ENCODE data around the gene R3HDM1. TPM values are rescaled to one million over a fixed set of nuclear protein-coding genes. Genes with fewer than 3 reads are reported as not detected.

R3HDM1 gene
- total and polyA plus RNA-seq, 8 donors: 22.2 to 42.2 (median 37.8) TPM

DNA sequence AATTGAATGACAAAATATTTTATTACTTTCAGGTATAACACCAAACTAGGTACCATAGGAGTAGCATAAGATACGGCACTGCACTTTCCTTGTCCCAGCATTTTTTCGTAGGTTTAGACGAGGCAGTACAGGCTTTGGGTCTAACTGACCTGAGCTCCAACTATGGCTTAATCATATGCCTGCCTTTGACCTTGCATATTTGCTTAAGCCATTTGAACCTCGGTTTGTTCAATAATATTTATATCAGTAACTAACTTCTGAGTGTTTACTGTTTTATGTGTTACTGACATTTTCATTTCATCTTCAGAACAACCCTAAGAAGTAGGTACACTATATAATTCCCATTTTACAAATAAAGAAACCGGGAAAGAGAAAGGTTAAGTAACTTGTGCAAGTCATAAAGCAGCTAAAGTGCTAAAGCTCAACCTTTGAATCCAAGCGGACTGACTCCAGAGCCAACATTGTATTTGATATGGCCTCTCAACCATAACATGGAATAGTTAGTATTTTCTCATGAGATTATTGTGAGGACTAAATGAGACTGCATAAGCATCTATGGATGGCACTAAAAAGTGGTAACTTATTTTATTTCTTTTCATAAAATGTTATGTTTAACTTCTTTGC lies 104.0 kb downstream of the R3HDM1 start:
- H3K9me3 ChIP-seq: no peaks in the 10 kb centered on the region
- no peak overlapping the region for H3K27ac ChIP-seq
- no peak for DNase-seq
- no peaks in the 10 kb centered on the region for H3K4me1 ChIP-seq
- H3K36me3 ChIP-seq: peaks cover 0 to 45% of the 10 kb centered on the region in 2 donors
- no peak overlapping the region for H3K4me3 ChIP-seq
- TF ChIP-seq, protein P1, sequence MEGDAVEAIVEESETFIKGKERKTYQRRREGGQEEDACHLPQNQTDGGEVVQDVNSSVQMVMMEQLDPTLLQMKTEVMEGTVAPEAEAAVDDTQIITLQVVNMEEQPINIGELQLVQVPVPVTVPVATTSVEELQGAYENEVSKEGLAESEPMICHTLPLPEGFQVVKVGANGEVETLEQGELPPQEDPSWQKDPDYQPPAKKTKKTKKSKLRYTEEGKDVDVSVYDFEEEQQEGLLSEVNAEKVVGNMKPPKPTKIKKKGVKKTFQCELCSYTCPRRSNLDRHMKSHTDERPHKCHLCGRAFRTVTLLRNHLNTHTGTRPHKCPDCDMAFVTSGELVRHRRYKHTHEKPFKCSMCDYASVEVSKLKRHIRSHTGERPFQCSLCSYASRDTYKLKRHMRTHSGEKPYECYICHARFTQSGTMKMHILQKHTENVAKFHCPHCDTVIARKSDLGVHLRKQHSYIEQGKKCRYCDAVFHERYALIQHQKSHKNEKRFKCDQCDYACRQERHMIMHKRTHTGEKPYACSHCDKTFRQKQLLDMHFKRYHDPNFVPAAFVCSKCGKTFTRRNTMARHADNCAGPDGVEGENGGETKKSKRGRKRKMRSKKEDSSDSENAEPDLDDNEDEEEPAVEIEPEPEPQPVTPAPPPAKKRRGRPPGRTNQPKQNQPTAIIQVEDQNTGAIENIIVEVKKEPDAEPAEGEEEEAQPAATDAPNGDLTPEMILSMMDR (IDR thresholded peaks at IDR 0.05): no peak
- no peaks in the 10 kb centered on the region for H3K27me3 ChIP-seq
- intact Hi-C loops (cut with DNase I): no loop called here
- no peak for ATAC-seq

DNA sequence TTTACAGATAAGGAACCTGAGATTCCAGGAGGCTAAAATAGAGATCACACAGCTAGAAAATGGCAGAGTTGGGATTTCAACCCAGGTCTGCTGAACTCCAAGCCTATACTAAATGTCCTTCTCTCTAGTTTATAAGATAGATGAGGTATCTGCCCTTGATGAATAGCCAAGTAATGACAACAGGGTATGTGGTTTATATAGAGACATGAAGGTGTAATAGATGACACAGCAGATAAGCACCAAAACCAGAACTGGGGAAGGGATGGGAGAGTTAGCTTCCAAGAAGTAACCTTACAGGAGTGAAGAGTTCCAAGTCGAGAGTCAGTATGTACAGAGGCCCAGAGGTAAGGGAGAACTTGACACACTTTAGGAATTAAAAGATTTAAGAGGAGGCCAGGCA lies 105.7 kb downstream of the R3HDM1 start:
- H3K4me1 ChIP-seq: no peaks in the 10 kb centered on the region
- TF ChIP-seq, protein P1 (IDR thresholded peaks at IDR 0.05): no peak
- ATAC-seq (no peak), DNase-seq (no peak)
- H3K4me3 ChIP-seq: no peak overlapping the region
- no peaks in the 10 kb centered on the region for H3K9me3 ChIP-seq
- no peak overlapping the region for H3K27ac ChIP-seq
- H3K36me3 ChIP-seq: peaks cover 0 to 45% of the 10 kb centered on the region in 2 donors
- H3K27me3 ChIP-seq: no peaks in the 10 kb centered on the region
- intact Hi-C loops (cut with DNase I): no loop called here

DNA sequence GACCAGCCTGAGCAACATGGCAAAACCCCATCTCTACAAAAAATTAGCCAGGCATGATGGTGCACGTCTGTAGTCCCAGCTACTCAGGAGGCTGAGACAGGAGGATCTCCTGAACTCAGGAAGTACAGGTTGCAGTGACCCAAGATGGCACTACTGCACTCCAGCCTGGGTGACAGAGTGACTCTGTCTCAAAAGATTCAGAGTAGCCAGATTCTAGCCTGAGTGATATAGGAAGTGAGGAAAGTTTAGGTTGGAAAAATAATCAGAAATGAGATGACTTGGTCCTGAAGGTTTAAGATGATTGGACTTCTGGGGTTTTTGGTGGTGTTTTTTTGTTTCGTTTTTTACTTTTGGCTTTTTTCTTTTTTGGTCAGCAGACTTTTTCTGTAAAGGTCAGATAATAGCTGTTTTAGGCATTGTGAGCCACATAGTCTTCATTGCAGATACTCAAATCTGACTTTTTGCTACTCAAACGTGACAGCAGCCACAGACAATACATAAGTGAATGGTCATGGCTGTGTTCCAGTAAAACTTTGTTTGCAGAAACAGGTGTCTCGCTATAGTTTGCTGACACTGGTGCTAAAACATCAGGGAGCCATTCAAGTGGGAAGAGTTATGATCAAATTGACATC lies 106.3 kb downstream of the R3HDM1 start:
- no peak overlapping the region for H3K27ac ChIP-seq
- TF ChIP-seq, protein P1 (IDR thresholded peaks at IDR 0.05): no peak
- no peaks in the 10 kb centered on the region for H3K4me1 ChIP-seq
- intact Hi-C loops (cut with DNase I): no loop called here
- H3K4me3 ChIP-seq: no peak overlapping the region
- H3K36me3 ChIP-seq: peaks cover 0 to 45% of the 10 kb centered on the region in 2 donors
- DNase-seq (no peak), ATAC-seq (no peak)
- no peaks in the 10 kb centered on the region for H3K27me3 ChIP-seq
- H3K9me3 ChIP-seq: no peaks in the 10 kb centered on the region

DNA sequence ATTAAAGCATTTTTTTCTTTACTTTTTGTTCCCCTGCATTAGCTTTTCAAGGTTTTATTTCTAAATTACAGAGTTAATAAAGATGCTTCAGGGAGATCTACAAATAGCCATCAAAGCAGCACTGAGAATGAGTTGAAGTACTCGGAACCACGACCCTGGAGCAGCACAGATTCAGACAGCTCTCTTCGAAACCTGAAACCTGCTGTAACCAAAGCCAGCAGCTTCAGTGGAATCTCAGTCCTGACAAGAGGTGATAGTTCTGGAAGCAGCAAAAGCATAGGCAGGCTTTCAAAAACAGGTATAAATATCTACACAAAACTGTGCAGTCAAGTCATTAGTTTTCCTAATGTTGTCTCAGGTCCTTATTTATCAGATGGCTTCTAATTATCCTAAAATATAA lies 107.5 kb downstream of the R3HDM1 start:
- Histone ChIP-seq H3K9me3 (no peaks in the 10 kb centered on the region), H3K4me3 (no peak overlapping the region), H3K4me1 (no peaks in the 10 kb centered on the region), H3K27ac (no peak overlapping the region), H3K27me3 (no peaks in the 10 kb centered on the region), H3K36me3 (peaks cover 0 to 45% of the 10 kb centered on the region in 2 donors)
- intact Hi-C loops (cut with DNase I): no loop called here
- TF ChIP-seq, protein P1 (IDR thresholded peaks at IDR 0.05): no peak
- DNase-seq (no peak), ATAC-seq (no peak)

DNA sequence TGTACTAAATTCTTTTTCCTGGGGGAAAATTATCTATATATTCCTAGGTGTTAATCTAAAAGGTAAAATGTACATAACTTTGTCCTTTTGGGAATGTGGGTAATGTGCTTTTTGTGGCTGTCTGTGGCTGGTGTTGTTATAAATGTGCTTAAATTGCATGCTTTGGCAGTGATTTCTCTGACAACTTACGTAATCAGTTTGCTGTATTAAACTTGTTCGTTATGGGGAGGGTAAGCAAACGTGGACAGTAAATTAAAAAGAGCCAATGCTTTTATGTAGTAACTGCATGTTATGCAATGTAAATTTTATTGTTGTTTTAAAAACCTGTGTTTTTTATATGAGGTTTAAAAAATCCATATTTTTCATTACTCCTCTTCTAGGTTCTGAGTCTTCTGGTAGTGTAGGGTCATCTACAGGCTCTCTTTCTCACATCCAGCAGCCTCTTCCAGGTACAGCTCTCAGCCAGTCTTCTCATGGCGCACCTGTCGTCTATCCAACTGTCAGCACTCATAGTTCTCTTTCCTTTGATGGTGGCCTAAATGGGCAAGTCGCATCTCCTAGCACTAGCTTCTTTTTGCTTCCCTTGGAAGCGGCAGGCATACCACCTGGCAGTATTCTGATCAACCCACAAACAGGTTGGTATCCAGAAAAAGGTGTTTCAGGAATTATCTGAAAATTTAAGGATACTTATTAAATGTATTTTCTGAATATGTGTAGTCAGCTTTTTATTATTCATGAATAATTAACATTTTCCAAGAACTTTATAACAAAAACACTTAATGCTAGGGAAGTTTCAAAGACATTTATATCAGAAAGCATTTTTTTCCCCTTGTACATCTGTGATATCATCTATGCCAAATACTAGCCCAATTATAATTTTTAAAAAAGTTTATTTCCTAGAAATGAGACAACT lies 110.1 kb downstream of the R3HDM1 start:
- H3K36me3 ChIP-seq: peaks cover 0 to 51% of the 10 kb centered on the region in 2 donors
- intact Hi-C loops (cut with DNase I): no loop called here

More for the DNA sequence above, 110.1 kb downstream of the R3HDM1 start:
- no peak overlapping the region for H3K4me3 ChIP-seq
- no peaks in the 10 kb centered on the region for H3K9me3 ChIP-seq
- H3K4me1 ChIP-seq: no peaks in the 10 kb centered on the region
- DNase-seq (no peak), ATAC-seq (no peak)
- no peaks in the 10 kb centered on the region for H3K27me3 ChIP-seq
- no peak overlapping the region for H3K27ac ChIP-seq
- TF ChIP-seq, protein P1 (IDR thresholded peaks at IDR 0.05): no peak
